ENCODE results near the gene TBC1D22A.

- TF ChIP-seq CTCF (IDR thresholded peaks at IDR 0.05; ENCODE audit: poor library complexity, severe bottlenecking) (no peak), RAD21 (conservative IDR thresholded peaks at IDR 0.05) (no peak)
Measured at GRCh38 chr22:47112582-47112965, 350.1 kb downstream of the TBC1D22A start.
